Left renal pelvis (tissue), 4 donors: ENCODE measurements around the gene ME1. TPM values are rescaled to one million over a fixed set of nuclear protein-coding genes. Genes with fewer than 3 reads are reported as not detected.
"Not testable (repeated sequence)": the region's sequence is repeated elsewhere in the genome, so short reads cannot be mapped to it uniquely, and the experiment has no call there.

ENCODE experiments used
- DNase-seq, 4 donors: peaks; one replicate each; pipeline ENCODE4 v3.0.0-alpha.2; 2013; ENCODE audit warnings: low read depth in 4 of 4, low spot score in 3 of 4
- polyA plus RNA-seq, 4 donors: library from polyadenylated mRNA; unstranded; fragments of 120-200 nt; gene quantifications; one replicate each; pipeline ENCODE4 v1.2.1, GENCODE V29; 2013; ENCODE audit not compliant: insufficient read length in 4 of 4

The ME1 gene
- polyA plus RNA-seq, 4 donors, result 2.3 to 4.3 (median 3.6) TPM

DNA sequence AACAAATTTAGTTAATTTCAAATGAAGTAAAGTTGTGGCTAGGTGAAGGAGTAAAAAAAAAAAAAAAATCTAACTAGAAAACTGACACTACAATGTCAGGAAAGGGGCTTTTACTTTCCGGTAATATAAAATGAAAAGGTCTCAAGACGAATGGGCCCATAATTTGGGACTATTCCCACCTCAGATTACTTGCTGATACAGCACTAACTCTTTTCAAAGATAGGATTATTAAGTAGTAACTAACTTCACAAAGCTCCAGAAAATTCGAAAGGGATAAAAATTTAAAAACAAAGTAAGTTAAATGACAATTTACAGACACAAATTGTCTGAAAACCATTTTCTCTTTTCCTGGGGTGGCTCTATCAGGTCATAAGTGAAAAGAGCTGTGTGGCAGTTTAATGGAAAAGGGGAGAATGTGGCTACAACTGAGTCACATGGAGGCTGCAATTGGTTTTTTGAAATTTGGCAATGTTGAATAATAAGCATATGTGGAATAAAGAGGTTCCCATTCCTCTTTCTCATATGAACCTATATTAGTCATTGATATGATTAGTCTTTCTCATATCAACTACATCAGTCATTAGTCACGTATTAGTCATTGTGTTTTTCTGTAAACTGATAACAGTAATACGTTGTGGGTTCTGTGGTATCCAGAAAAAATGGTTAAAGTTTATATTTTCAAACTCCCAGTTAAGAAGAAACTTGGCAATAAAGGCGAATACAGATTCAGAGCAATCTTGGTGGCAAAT is 159.7 kb downstream of the ME1 start:
- DNase-seq, result no peak

DNA sequence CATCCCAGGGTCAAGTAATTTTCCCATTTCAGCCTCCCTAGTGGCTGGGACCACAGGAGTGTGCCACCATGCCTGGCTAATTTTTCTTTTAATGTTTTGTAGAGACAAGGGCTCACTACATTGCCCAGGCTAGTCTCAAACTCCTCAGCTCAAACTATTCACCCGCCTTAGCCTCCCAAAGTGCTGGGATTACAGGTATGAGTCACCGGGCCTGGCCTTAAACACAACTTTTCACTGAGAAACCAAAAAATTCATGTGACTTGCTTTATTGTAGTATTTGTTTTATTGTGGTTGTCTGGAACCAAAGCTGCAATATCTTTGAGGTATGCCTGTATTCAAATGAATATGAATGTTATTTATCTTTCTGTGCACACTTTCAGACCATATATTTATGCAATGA is 165.5 kb downstream of the ME1 start:
- DNase-seq, result no peak

DNA sequence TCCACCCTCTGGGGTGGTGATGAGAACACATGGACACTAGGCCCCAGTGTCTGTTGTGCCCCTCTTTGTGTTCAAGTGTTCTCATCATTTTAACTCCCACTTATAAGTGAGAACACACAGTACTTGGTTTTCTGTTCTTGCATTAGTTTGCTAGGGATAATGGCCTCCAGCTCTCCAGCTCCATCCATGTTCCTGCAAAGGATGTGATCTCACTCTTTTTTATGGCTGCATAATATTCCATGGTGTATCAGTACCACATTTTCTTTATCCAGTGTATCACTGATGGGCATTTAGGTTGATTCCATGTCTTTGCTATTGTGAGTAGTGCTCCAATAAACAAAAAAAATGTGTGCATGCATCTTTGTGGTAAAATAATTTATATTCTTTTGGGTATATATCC is 170.3 kb downstream of the ME1 start:
- no peak for DNase-seq

DNA sequence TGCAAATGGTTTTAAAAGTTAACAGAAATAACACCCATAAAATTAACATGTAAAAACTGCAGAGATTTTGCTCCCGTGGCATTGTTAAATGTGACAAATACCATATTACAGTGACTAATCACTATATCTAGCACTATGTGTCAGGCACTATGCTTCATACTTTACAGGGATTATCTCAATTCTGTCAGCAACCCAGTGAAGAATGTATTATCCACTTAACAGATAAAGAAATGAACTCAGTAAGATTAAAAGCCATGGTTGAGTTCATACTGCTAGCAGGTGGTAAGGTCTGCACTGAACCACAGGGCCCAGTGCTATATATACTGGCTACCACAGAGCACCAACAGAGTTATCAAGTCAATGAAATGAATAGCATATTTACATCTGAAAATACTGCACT is 172.3 kb downstream of the ME1 start:
- no peak for DNase-seq

DNA sequence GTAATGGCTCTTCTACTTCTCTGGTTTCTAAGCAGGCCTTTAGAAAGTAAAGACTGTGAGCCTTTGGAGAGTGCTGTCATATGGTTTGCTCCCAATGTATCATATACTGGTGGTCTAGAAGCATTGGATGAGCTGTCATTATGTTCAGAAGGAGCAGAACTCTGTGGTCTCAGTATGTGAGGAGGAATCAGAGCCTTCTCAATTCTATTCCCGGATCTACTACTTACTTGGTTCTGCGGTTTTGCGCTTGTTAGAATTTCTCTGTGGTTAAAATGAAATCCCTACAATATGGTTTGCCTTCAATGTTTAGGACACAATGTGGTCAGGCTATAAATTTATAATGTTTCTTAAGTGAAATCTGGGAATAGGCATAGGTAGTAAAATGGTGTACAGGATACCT is 173.1 kb downstream of the ME1 start:
- DNase-seq, result no peak

DNA sequence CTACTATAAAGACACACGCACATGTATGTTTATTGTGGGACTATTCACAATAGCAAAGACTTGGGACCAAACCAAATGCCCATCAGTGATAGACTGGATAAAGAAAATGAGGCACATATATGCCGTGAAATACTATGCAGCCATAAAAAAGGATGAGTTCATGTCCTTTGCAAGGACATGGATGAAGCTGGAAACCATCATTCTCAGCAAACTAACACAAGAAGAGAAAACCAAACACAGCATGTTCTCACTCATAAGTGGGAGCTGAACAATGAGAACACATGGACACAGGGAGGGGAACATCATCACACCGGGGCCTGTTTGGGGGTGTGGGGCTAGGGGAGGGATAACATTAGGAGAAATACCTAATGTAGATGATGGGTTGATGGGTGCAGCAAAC is 174.1 kb downstream of the ME1 start:
- DNase-seq, result not testable (repeated sequence)

DNA sequence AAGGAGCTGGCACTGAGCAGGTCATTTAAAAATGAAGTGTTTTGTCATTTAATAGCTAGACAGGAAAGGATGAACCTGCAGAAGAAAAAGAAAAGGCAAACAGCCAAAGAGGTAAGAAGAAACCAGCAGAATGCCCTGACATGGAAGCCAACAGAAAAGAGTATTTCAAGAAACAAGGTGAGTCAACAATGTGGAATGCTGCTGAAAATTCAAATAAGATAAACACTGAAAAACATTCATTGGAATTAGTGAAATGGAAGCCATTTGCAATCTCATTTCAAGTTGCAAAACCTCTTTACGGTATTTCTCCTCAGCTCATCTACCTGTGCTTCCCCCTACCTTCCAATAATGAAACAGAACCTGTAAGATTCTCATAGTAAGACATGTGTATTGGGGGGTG is 178.1 kb downstream of the ME1 start:
- DNase-seq, result no peak

DNA sequence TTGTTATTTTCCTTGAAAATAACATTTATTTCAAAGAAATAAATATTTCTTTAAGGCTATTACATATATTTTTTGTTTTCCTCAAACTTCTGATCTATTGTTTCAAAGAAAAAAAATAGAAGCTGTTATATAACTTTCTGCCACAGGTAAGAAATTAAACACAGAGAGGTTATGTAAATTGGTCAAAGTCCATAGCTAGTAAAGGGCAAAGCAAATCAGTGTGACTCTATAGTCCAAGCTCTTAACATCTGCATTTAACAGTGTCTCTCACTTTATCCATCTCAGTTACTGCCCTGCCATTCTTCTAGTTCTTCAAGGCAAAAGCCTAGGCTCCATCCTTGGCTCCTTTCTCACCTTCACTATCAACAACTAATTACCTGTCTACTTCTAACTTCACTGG is 180.6 kb downstream of the ME1 start:
- no peak for DNase-seq

DNA sequence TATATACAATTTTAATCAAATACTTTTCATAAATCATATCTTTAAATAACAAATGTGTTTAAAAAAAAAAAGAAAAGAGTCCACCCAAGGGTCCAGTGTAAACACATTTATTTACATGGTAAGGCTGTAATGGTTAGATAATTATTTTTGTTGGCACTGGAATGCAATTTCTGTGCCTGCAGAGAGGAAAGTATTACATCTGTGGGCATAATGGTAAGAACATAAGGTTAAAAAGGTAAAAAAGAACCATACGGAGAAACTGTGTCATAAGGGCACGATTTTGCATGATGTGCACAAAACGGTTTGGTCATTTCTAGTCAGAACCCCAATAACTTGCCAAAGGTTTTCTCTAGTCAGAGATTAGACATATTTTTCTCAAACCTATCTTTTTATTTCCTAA is 183.4 kb downstream of the ME1 start:
- DNase-seq, result no peak

DNA sequence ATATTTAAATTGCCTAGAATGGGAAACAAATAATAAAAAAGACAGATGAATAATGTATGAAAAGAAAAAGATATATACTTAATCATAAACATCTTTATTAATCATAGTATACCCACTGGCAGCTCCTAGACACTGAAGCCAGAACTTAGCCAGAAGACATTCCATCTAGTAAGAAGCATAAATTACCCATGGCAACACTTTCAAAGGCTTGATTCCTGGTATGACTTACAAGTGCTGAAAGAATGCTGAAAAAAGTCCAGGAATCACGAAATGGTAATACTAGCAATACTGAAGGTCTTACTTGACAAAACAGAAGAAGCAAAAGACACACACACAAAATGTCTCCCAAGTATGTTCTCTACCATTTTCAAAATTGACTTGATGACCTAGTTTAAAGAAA is 199.7 kb downstream of the ME1 start:
- DNase-seq, result no peak

DNA sequence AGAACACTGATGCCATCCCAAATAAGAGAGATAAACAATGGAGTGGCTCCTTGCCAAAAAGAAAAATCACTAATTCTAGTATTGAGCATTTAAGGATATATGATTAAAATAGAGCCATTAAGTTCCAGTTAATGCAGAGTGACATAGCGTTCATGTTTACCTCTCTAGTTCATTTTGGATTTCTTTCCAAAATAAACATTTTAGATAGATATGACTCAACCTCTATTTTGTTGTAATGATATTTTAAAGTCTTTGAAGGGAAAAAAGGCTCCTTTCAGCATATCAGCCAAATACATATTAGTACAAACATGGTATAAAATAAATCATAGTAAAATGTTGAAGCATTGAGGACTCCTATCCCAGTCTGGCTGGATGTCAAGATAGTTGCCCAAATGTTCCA is 204.3 kb downstream of the ME1 start:
- DNase-seq, result no peak

DNA sequence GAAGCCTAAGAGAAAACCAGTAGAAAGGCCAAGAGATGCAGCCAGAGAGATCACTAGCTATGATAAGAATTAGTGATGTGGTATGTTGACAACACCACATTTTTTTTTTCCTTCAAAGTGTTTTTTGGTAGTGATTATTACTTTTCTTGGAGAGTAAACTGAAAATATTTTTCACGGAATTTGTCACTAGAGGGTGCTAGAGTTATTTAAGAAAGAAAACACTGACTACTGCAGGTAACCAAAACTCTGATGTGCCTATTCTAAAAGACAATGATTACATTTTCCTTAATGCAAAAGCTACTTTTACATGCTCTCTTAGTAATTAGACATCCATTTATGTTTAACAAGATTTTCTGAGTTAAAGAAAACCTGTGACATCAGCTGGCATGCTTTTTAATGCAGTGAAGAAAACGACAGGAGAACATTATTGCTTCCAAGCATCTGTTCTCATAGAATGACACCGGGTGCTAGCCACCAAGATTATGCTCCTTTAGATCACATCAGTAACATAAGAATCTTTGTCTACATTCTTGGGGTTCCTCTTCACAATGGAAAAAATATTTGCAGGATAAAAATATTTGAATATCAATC is 208.9 kb downstream of the ME1 start:
- no peak for DNase-seq

DNA sequence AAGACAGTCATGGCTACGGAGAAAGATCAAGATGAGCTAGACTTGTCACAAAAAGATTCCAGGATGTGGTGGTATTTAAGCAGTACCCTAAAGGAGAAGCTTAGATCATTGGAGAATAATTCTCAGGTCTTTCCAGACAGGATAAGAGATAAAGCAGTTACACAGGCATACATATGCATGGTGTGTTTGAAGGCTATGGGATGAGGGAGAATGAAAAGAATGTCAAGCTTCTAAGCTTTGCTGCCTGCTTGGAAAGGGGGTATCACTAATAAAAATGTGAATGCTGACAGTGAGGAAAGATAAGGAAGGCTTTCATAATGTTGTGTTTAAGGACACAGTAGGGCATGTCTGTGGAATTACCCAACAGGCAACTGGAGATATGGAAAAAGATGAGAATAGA is 209.6 kb downstream of the ME1 start:
- DNase-seq, result no peak

DNA sequence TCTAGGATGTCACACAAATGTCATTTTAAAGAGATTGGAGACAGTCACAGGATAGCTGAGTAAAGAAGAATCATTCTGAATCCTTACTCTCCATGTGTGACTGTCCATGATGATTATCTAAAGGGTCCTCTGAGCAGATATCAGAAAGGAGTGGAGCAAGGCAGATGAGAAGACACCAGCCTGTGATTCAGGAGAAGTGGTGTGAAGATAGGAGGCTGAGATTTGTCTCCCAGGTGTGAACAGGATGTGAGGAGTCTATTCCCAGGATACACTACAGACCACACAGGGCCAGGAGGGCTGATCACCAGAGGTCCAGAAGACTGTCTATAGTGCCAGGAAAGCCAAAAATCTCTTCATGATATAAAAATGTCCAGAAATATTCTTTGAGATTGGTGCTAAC is 210.7 kb downstream of the ME1 start:
- no peak for DNase-seq

DNA sequence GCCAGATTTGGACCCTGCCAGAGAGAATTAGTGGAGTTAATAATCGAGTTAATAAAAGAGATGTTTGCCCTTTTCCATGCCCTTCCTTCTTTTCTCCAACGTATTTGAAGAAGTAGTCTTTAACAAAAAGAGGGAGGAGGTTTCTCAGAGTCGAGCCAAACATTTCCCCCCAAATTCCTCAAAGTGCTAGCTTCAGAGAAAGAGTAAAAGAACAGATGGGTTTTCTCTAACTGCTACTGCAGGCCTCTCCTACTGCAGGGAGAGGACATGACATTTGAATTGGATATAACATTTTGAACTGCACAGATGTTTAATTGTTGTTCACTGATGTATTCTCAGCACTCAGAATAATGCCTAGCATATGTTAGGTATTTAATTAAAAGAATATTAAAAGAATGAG is 212.2 kb downstream of the ME1 start:
- DNase-seq, result peak in 1 of 4 donors; percentile 16

DNA sequence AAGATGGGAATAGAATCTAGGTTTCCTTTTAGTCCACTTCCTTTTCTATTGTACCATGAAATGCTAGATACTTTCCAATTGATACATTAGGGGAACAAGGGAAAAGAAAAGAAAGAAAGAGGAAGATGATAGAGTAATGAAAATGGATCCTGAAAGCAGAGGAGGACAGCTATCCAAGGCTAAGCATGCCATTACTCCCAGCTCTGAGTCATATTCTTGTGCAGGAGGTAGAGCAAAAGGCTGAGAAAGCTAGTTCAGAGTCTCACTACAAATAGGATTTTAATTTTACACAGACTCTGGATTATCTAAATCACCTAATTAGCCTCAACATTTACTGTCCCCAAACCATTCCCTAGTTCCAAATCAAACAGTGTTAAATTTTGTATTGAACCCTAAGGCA is 214.0 kb downstream of the ME1 start:
- no peak for DNase-seq

DNA sequence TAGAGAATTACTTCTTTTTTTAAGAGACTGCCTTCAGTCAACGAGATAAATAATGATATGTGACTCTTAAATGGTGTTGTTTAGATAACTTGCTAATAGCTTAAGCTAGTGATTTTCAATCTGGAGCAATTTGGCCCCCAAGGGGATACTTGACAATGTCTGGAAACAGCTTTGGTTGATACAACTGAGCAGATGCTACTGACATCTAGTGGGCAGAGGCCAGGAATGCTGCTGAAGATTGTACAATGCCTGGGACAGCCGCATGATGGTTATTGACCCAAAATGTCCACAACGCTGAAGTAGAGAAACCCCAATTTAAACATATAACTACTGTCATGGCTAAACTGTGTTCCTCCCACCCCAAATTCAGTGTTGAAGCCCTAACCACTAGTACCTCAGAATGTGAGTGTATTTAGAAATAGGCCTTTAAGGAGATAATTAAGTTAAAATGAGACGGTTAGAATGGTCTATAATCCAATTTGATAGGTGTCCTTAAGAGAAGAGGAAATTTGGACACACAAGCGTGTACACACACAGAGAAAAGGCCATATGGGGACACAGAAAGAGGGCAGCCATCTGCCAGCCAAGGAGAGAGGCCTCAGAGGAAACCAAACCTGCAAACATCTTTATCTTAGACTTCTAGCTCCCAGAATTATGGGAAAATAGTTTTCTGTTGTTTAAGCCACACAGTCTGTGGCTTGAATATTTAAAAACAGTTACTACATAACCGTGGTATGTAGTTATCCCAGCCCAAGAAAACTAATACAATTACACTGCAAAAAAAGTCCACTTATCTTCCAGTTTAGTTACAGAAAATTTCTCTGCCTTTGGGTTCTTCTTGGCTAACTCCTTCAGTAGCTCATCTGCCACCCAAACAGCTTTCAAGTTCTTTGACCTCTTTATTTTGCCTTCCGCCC is 215.5 kb downstream of the ME1 start:
- DNase-seq, result peak in 1 of 4 donors; percentile 35

DNA sequence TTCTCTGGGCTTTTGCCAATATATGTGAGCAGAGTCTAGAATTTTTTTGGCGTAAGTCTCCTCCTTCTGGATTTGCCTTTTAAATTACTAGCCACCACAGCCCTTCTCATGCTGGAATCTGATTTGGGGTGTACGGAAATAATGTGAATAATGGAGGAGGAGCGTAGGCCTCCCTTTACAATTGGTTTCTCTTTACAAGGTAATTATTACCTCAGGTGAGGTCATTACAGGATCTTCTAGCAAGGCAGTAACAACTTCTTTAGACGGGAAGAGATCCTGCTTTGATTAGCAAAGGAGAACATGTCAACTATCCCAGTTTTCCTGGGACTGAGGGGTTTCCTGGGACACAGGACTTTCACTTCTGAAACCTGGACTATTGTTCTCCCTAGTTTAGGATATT is 228.8 kb downstream of the ME1 start:
- DNase-seq, result no peak

DNA sequence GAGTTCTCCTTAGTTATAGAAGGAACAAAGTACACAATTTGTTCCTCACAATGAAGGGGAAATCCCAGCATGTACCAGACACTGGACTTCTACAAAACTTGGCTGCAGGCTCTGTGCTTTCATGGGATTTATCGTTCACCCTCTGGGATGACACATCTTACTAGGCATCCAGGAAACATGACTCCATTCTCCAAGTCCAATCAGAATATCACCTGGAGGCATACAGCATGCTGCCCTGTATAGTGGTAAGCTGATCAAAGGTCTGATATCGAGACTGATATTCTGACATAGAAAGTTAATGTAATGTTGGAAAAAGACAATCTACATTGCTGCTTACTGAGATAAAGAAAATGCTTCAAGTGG is 231.0 kb downstream of the ME1 start:
- DNase-seq, result no peak

DNA sequence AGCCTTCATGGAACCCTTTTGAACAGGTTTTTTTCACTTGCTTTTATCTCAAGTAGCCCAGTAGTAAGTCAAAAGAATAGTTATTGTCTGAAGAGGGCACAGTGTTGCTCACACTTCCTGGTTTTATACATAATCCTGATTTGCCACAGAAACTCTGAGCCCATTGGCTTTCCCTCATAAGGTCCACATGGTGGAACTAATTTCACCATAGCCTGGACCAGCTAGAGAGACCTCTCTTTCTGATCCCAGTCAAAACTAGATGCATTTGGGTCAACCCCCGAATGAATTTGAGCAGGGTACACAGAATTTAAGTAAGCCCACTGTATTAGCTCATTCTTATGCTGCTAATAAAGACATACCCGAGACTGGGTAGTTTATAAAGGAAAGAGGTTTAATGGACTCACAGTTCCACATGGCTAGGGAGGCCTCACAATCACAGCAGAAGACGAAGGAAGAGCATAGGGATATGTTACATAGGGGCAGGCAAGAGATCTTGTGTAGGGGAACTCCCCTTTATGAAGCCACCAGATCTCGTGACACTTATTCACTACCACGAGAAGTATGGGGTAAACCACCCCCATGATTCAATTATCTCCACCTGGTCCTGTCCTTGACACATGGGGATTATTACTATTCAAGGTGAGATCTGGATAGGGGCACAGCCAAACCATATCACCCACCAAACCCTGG is 231.5 kb downstream of the ME1 start:
- no peak for DNase-seq

DNA sequence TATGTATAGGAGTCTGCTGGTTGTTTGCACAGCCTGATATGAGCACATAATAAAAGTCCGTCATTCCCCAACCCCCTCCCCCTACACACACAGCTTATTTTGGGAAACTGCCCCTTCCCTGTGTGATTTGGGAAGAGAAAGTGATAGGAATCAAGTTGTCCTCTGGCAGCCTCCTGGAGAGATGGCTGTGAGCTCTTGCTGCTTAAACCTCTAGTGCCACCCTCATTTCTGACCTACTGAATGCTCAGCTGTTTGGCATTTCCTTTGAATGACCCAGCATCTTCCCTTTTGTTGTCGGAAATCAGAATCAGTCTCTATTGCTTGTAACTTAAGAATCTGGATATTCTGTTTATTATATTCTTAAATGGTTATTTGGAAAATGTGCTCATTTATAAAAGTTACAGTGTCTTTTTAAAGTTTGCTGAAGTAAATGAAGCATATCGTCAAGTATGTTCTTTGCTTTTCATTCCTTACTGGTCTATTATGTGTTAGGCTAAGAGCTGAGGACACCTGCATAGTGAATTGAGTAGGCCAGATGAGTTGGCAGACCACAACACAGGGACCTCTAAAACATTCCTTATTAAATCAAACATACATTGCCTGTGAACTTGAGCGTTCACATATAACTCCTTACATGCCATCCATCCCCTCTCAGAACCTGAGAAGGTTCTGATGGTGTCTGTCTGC is 232.2 kb downstream of the ME1 start:
- DNase-seq, result no peak
